AML-193 (cell line): Measurements from ENCODE around the gene TMEM203.

ENCODE experiments used
- DNase-seq, 2 experiments: peaks; one replicate each; lab custom pipeline; 2025; lab: John Stamatoyannopoulos, UW

TMEM203 gene

DNA sequence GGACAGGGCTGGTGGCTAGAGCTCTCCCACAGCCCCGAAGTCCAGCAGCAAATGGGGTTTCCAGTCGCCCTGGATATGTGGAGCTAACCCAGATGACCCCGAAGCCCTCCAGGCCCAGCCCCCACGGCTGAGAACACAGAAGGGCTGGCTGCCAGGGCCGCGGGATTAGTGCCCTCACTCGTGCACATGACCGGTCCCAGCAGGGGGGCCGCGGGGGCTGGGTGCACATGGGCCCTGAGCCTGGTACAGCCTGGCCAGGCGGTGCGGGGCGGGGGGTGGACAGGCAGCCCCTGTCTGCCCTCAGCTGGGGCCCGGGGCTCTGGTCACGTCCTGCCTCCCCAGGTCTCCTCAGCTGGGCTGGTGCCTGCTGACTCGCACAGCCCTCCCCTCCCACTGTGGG is 11.1 kb downstream of the TMEM203 start:
- no peak for DNase-seq

DNA sequence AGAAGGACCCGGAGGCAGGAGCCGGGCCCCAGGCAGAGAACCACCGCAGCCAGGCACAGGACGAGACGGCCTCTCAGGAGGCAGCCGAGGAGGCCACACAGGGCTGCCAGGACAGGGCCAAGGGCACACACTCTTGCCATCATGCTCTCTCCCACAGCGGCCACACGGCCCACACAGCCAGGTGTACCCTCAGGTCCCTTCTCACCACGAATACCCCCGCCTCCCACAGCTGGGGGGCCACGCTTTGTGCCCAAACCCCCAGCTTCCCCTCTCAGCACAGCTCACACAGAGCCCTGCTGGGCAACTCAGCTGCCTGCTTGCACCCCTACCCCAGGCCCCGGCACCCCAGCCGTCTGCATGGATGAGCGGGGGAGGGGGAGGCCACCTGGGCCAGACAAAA is 11.7 kb downstream of the TMEM203 start:
- no peak for DNase-seq

DNA sequence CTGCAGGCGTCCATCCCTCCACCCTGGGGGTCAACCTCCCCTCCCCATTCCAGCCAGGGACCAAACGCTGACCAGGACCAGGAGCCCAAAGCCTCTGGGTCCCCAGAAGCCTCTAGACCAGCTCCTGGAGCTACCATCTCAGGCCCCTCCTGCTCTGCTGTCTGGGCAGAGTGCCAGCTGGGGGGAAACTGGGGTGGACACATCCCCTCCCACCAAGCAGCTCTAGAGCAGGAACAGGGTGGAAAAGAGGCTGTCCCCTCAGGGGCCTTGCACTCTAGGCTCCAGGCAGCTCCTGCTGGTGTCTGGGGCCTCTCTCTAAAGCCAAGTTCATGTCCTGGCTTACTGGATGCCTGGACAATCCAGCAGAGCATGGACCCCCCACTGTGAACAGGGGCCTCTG is 12.6 kb downstream of the TMEM203 start:
- DNase-seq = no peak

DNA sequence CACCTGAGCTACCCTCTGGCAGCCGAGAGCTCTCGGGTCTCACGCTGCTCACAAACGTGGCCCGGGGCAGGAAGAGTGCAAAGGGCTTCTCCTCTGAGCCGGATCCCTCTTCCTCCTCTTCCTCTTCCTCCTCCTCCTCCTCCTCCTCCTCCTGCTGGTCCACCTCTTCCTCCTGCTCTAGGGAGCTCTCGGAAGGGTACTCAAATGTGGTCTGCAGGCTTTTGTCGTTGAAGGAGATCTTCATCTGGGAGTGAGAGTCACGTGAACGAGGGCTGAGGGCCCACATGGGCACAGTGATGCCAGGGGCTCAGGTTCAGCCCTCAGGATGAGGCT is 13.0 kb downstream of the TMEM203 start:
- DNase-seq = no peak

DNA sequence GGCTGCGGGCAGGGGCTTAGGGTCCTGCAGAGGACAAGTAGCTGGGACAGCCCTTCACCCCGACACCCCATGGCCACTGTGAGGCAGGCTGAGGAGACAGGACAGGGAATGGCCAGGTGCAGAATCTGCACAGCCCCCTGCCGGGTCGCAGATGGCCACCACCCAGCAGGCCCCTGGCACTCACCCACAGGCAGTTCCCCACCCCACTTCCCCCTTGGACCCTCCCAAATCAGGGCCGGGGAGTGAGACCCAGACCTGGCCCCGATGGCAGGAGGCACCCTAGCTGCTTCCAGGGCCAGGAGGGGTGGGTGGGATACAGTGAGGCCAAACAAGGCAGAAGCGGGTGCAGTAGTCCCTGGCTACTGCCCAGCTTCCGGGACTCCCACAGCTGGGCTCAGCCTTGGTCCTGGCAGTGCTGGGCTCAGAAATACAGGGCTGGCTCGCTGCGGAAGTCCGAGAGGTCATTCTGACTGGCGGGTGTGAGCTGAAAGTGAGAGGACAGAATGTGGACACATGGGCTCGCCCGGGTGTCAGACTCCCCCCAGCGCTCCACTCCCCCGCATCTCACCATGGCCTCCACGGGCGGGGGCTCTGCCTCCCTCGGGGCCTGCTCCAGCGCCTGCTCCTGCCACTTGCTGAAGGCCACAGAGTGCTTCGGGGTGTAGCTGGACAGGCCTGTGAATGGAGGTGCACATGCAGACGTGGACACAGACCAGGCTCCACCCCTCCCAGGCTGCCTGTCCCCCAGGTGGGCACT is 13.6 kb downstream of the TMEM203 start:
- no peak for DNase-seq

DNA sequence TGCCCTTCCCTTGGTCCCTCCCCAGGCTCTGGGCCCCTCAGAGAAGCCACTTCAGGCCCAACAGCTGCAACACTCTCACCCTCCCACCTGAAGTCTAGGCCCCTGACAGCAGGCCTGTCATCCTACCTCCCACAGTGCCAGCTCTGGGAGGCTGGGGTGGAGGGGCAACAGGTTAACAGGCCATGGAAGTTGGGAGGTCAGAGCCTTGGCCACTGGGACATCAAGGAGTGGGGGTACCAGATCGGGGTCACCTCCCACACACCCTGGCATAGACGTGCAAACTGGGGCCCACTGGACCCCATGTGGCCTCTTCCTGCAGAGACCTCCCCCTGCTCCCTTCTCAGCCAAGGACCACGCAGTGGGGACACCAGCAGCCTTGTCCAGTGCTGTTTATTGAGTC is 14.2 kb downstream of the TMEM203 start:
- no peak for DNase-seq

DNA sequence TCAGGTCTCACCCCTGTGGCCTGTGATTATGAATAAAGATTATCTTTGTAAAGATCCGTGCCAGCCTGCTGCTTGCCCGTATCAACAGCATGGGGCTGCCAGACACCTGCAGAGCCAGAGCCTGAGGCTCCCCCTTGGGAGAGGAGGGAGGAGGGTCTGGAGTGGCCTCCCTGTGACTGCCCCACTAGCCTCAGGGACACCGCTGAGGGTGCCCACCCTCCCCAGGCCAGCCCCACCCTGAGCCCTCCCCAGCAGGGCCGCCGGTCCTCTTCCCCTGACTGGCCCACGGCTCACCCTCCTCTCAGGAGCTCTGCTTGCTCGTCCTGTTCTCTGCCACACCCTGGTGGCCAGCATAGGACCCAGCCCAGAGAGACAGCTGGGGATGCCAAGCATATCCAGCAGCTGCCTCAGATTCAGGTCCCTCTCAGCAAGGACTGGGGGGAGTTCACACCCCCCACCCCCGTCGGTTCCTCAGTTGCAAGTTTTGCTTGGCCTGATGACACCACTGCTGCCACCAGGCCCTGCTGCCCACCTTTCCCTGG is 15.1 kb downstream of the TMEM203 start:
- no peak for DNase-seq

DNA sequence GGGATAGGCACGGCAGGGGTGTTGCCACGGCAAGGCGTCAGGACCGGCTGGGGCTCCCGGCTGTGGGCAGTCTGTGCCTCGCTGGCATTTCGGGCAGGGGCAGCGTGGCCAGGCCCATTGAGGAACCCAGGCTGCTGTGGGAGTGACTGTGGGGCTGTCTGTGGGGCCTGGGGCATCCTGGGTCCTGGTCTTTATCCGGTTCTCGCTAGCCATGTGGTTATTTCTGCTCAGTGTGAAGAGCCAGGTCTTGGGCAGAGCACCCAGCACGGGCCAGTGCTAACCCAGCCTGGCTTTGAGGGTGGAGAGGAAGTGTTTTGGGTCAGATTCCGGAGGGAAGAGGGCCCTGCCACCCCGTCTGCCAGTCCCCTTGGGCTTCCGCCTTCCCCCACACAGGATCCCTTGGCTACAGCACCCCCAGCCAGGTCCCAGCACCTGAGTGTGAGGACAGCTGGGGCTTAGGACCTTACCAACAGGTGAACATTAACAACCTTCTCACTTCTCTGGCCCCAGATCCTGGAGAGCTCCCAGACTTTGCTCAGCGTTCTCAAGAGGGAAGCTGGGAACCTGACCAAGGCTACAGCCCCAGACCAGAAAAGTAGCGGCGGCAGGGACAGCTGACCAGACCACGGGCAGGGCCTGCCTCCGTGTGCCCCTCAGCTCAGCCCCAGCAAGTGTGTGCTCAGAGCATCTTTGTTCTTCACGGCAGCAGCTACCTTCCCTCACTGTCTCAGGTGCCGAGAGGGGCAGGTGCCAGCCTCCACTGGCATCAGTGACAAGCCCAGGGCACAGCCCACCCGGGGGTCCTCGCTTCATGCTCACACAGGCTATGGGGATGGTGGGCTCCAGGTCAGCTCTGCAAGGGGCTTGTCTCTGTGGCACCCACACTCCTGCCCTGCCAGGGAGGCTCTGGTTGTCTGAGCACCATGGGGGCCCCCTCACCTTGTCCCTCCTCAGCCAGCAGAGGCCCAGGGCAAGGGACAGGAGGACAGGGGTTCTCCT is 15.9 kb downstream of the TMEM203 start:
- no peak for DNase-seq

DNA sequence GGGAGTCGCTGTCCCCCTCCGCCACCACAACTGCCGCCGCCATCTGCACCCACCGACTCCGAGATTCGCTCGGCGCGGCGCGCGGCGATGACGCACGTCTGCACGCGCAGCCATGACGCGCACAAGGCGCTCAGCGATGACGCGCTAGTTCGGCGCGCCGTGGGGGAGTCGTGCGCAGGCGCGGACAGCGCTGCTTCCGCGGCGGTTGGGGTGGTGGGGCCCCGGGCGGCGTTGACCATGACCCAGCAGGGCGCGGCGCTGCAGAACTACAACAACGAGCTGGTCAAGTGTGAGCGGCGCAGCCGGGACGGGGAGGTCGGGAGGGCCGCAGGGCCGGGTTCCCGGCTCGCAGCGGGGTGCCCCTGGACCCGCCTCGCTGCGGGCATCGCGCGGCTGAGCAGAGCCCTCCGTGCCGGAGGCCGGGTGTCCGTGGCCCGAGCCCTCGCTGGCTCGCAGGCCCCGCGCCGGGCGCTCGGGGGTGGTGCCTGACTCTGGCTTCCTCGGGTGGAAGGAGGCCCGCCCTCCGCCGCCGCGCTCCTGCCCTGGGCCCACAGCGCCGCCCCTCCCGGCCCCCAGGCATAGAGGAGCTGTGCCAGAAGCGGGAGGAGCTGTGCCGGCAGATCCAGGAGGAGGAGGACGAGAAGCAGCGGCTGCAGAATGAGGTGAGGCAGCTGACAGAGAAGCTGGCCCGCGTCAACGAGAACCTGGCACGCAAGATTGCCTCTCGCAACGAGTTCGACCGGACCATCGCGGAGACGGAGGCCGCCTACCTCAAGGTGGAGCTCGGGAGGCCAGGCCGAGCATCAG is 16.8 kb downstream of the TMEM203 start, which contains the start of the genes ANAPC2 and SSNA1:
Gene ANAPC2, minus strand, starts transcription at position 71 of the 807 bp plus-strand sequence. Its CDS starts 28 bp downstream, at position 43.
Gene SSNA1, plus strand, starts transcription at position 187 of the 807 bp plus-strand sequence. Its CDS starts 51 bp downstream, at position 238.
- peak; percentile 77 to 82 for DNase-seq

DNA sequence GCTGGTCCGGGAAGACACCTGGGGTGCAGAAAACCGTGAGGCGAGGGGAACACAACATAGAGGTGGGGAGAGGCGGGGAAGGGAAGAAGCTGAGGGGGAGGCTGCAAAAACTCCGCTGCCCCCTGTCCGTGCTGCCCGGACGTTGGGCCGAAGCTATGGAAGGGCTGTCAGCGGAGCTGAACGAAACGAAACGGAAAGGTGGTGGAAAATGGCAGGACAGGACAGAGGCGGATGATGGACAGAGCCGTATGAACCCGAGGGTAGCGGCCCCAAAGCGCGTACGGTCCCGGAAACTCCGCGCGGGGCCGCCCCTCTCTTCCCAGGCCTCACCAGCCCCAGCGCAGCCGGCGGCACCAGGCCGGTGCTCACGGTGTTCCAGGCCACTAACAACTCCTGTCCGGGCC is 17.4 kb downstream of the TMEM203 start:
- no peak for DNase-seq

DNA sequence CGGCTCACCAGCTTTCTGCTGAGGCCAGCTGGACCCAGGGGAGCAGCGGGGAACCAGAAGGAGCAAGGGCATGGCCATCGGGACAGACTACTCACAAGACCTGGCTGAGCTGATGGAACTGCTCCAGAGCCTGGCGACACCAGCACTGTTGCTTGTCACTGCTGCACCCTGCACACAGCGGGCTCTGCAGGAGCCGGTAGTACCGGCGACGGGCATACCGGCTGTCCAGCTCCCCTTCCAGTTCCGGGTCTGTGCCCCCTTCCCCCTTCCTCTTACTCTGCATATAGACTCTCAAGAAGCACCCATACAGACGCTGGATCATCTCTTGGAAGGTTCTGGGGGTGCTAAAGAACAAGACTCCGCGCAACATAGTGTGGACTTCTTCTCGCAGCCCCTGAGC is 18.1 kb downstream of the TMEM203 start:
- no peak for DNase-seq

DNA sequence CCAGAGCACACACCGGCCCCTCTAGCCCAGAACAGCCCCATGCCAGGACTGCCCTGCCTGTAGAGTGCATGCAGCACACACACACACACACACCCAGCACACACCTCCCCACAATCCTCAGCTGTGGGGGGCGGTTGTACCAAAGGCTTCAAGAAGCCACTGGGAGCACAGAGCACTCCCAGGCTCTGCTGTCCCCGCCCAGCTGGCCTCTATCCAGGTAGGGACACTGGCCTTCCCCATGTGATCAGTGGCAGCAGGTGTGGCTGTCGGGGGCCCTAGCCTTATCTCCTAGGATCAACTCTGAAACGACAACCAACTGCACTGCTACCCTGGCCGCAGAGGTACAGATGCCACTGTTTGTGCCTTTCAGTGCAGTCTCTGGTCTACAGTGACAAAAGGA is 19.1 kb downstream of the TMEM203 start:
- DNase-seq = no peak

DNA sequence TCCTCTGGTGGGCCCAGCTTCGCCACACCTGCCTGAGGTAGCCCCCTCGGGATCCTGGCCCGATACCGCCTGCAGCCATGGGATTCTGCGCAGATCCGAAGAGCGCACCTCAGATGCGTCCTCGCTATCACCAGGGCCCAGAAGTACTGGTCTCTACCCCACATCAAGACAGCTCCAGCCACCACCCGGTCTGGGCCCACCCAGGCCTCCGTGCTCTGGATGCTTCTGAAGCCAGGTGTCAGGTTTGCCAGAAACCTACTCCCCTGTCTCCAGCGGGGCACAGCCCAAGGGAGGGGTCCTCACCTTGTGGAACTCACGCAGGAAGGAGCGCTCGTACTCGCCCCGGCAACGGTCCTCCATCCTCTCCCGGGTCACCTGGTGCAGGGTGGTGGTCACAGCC is 19.5 kb downstream of the TMEM203 start:
- no peak for DNase-seq

DNA sequence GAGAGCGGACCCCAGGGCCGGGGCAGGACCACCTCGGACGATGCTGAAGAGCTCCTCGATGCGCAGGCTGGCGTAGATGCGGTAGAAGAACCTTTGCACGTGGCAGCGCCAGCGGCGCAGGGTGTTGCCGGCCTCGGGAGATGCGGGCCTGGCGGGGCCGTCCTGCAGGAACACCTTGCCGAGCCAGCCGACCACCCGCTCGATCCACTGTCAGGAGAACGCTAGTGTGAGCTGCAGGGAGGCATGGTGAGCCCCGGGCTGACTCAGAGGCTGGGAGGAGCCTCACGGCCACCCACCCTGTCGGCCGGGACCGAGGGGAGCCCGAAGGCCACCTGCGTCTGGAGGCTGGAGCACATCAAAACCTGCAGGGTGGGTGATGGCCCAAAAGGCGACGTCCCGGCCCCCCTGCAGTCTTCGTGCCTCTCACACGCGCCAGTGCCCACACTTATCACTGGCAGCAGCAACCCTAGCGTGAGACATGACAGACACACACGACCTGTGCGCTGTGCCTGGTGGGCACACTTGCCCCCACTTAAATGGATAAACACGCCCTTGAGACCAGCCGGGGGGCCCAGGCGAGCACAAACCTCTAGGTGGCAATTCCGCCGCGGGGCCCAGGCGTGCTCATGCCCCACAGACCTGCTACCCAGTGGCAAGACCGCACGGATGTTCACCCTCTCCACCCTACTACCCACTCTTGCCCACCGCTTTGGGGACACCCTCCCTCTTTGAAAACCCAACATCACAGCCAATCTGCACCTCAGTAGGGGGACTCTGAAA is 20.4 kb downstream of the TMEM203 start:
- DNase-seq = no peak

DNA sequence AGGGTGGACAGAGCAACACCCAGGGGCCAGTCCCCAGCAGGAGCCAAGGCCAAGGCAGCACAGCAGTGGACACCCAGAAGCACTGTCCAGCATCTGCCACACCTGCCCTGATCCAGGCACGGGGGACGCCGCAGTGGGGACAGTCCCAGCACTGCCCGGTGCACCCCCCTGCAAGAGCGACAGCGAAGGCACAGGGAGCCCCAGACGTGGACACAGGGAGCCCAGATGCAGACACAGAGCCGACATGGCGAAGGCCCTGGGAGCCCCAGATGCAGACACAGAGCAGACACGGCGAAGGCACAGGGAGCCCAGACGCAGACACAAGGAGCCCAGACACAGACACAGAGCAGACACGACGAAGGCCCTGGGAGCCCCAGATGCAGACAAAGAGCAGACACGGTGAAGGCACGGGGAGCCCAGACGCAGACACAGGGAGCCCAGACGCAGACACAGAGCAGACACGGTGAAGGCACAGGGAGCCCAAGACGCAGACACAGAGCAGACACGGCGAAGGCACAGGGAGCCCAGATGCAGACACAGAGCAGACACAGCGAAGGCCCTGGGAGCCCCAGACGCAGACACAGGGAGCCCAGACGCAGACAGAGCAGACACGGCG is 21.4 kb downstream of the TMEM203 start:
- DNase-seq = no peak

DNA sequence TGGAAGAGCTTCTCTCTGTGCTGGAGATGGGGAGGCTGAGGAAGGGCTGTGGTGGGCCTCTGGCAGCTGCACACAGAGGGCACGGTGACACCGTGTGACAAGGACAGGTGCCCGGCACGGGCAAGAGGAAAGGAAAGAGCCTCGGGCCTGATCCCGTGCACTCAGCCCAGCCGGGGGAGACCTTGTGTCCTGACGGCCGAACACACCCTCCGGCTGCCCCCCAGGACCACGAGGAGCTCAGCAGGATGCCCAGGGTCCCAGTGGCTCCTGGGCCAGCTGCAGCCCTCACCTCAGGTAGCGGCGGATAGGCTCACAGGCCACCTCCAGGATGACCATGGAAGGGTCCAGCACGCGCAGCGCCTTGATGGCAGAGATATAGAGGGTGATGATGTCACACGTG is 22.6 kb downstream of the TMEM203 start:
- DNase-seq = no peak

DNA sequence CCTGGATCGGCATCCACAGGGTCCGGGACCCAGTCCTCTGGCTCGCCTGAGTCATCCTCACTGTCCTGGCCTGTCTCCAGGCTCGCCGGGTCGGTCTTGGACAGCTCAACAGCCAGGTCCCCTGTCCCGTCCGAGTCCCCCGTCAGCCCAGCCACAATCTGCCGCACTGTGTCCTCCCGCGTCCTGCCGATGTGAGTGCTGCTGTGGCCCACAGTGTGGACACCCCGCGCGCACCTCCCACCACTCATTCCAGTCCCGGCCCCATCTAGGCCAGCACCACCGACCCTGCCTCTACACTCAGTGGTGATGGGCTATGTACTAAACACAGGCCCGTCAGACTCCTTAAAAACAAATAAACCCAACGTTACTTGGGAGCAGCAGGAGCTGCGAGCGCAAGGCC is 23.8 kb downstream of the TMEM203 start:
- no peak for DNase-seq

DNA sequence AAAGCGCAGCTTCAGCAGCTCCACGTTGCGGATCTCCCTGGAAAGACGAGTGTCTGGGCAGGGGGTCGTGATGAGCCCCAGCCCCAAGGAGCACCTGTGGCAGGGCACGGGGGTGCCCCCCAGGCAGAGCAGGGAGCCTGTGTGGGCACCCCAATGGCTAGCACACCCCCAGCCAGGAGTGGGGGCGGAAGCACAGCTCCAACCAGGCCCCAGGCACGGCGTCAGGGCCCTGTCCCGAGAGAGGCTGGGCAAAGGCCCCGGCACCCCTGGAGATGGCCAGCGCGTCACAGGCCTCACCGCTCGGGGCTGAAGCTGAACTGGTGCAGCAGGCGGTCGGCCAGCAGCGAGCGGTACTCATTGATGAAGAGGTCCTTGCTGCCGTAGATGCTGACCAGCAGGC is 25.0 kb downstream of the TMEM203 start:
- DNase-seq = no peak

DNA sequence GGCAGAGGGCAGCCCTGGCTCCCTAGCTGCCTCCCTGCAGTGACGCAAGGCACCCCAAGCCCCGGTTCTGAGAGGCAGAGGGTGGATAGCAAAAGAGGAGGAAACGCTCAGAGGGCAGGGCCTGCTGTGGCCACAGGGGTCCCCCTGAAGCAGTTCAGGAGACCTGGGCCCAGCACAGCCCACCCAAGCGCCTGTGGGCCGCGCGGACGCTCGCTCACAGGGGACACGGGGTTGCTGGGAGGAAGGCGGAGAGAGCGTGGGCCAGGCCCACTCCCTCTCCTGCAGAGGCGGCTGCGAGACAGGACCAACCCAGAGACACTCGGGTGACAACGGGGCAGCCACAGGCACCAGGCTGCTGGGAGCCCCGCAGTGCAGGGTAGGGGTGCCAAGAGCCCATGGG is 25.7 kb downstream of the TMEM203 start:
- DNase-seq = no peak

DNA sequence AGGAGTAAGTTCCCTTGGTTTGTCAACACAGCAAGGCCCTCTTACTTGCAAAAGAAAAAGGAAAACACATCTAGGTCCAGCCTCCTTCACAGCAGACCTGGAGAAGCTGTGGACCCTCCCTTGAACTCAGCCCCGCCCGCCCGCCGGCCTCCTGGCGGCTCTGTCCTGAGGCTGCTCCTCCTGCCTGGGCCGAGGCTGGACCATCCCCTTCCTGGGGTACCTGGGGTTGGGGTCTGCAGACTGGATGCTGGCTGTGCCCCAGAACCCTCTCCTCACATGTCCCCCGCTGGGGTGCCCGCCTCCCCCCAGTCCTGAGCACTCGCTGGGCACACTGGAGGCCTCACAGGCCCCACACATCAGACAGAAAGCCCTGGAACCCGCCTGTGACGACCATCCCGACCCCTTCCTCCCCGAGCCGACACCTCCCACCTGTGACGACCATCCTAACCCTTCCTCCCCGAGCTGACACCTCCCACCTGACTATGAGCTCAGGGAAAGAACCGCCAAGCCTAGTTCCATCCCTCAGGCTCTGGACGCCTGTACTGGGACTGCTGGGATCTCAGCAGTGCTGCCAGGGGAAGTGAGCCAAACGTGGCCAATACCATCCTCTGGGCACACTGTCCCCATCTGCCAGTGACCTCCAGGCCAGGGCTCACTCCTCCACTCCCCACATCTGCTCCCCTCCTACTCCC is 26.4 kb downstream of the TMEM203 start:
- no peak for DNase-seq
